Esophagus squamous epithelium (tissue), 5 donors: ENCODE measurements around the gene UBQLN4. TPM values are rescaled to one million over a fixed set of nuclear protein-coding genes. Genes with fewer than 3 reads are reported as not detected.
A peak's percentile ranks its signal among the peaks of the same experiment; 100 is the strongest.

Experiments used
- DNase-seq: peaks from one replicate; lab custom pipeline; 2025; lab: John Stamatoyannopoulos, UW
- H3K27ac ChIP-seq, 4 donors: fragments of 200-600 bp; sonication (generic); one replicate each; pipeline ENCODE4 v1.5.1; 2016 to 2019; ENCODE audit warnings: mild to moderate bottlenecking in 1 of 4
- H3K27me3 ChIP-seq, 4 donors: fragments of 200-600 bp; sonication (generic); 1 replicate in 3 of 4; 2 replicates in 1 of 4; pipeline versions ENCODE4 v1.5.1 to v1.6.0; 2017 to 2021; ENCODE audit warnings: antibody characterized with exemption in 1 of 4
- H3K36me3 ChIP-seq, 3 donors: fragments of 200-600 bp; sonication (generic); one replicate each; pipeline ENCODE4 v1.5.1; 2016 to 2019
- H3K4me1 ChIP-seq, 3 donors: fragments of 200-600 bp; sonication (generic); one replicate each; pipeline ENCODE4 v1.5.1; 2017 to 2019
- H3K4me3 ChIP-seq, 4 donors: fragments of 200-600 bp; sonication (generic); 1 replicate in 3 of 4; 2 replicates in 1 of 4; pipeline ENCODE4 v1.5.1; 2016 to 2019; ENCODE audit warnings: mild to moderate bottlenecking in 2 of 4, moderate library complexity in 1 of 4
- H3K9me3 ChIP-seq, 3 donors: fragments of 200-600 bp; sonication (generic); one replicate each; pipeline ENCODE4 v1.5.1; 2016 to 2019
- POLR2A ChIP-seq, 4 donors: fragments of 450-650 bp; IDR thresholded peaks; one replicate each; pipeline ENCODE4 v1.6.1; 2017; ENCODE audit warnings: antibody characterized with exemption in 4 of 4, mild to moderate bottlenecking in 4 of 4, moderate library complexity in 3 of 4
- WGBS, 2 donors: methylation state at CpG; one replicate each; pipeline ENCODE4 v1.1.5; 2018; 5-methylcytosine and 5-hydroxymethylcytosine counted together
- intact Hi-C: fragments of 100-400 bp; cut with DNase I; formaldehyde crosslinking; loops from one replicate; pipeline ENCODE4 v1.15.0; 2022
- total RNA-seq, 4 donors: library from RNA; depleted of rRNA; stranded (reverse); fragments of >200 nt; gene quantifications; one replicate each; pipeline ENCODE4 v1.1.0, GENCODE V29; 2016
- TF ChIP-seq, protein P1 (sequence below), 6 experiments: fragments of 450-650 bp in 4 of 6; fragments of 200-600 bp in 2 of 6; sonication (generic) in 2 of 6; IDR thresholded peaks; one replicate each; pipeline ENCODE4 v1.5.1; 2016 to 2019; ENCODE audit warnings: antibody characterized with exemption in 6 of 6, mild to moderate bottlenecking in 4 of 6, moderate library complexity in 4 of 6
- donor health status: DM: yes; HTN: yes; CAD: no.

The UBQLN4 gene
- total RNA-seq, 4 donors from 2014 or later = 19.7 to 32.7 (median 25.5) TPM

DNA sequence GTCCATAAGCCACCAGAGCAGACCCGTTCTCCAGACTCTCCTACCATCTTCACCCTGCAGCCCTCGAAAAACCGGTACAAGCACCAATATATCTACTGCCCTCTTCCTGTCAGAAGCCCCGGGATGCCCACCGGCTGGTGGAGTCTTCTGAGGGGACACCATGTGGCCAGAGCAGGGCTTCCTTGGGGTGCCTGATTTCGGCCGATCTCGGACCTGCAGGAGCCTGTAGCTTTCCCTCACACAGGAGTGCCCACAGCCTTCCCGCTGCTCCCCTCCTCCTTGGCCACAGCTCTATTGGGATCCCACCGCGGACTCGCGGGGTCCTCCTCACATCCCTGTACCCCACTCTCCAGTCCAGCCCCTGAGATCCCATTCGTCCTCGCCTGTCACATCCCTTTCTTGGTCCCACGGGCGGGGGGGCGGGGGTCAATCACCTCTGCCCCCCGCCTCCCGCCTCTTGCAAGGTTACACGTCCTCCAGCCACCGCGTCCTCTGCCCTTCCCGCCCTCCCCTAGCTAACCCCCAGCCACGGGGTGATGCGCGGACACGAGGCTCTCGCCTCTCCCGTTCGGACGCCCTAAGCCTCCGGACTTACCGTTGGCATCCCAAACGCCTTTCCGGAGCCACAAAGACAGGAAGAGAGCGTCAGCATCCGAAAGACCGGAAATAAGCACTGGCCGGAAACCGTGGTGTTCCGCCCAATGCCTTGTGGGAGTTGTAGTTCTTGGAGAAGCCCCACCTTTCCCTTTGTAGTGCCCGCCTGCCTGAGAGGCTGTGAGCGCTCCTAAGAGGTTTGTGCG is 33.1 kb downstream of the UBQLN4 start, which contains the start of gene SSR2:
TSS of gene SSR2 (minus strand) at position 659 of the 800 bp plus-strand sequence. CDS start 784 bp downstream, outside the sequence.
- intact Hi-C loops = no loop called here
- H3K9me3 ChIP-seq = no peaks in the 10 kb centered on the region
- peak; percentile 32 for DNase-seq
- TF ChIP-seq, protein P1, sequence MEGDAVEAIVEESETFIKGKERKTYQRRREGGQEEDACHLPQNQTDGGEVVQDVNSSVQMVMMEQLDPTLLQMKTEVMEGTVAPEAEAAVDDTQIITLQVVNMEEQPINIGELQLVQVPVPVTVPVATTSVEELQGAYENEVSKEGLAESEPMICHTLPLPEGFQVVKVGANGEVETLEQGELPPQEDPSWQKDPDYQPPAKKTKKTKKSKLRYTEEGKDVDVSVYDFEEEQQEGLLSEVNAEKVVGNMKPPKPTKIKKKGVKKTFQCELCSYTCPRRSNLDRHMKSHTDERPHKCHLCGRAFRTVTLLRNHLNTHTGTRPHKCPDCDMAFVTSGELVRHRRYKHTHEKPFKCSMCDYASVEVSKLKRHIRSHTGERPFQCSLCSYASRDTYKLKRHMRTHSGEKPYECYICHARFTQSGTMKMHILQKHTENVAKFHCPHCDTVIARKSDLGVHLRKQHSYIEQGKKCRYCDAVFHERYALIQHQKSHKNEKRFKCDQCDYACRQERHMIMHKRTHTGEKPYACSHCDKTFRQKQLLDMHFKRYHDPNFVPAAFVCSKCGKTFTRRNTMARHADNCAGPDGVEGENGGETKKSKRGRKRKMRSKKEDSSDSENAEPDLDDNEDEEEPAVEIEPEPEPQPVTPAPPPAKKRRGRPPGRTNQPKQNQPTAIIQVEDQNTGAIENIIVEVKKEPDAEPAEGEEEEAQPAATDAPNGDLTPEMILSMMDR (IDR thresholded peaks at IDR 0.05) = peak in 1 of 6 experiments; percentile 10
- peak in 1 of 4 donors; percentile 55 for TF ChIP-seq POLR2A (IDR thresholded peaks at IDR 0.05)
- H3K4me3 ChIP-seq = peak within 1 kb of the TSS; percentile 66 to 98 (median 90)
- peak within 1 kb of the TSS; percentile 84 to 96 (median 94) for H3K27ac ChIP-seq
- peaks cover 0 to 40% (median 11%) of the 10 kb centered on the region in 3 donors for H3K36me3 ChIP-seq
- 0 to 1% methylated on average over 12 to 30 of the region's 45 CpGs for WGBS, 2 donors
- H3K4me1 ChIP-seq = peaks cover 9 to 21% (median 11%) of the 10 kb centered on the region in 3 donors
- H3K27me3 ChIP-seq = no peaks in the 10 kb centered on the region

DNA sequence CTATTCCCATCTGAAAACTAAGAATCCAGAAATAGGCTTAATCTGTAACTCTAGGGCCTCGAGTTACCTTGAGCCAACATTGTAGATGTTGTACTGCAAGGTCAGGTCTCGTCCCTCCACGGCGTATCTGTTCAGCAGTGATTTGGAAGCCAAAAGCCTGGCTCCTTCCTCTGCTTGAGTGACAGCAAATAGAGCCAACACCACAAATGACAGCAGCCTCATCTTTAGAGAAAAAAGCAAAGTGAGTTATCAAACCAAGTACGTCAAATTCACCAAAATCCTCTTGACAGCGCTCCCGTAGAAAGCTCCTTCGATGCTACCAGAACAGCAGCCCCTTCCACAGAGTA is 33.7 kb downstream of the UBQLN4 start:
- TF ChIP-seq, protein P1 (IDR thresholded peaks at IDR 0.05) = no peak
- no peak for TF ChIP-seq POLR2A (IDR thresholded peaks at IDR 0.05)
- Histone ChIP-seq H3K27me3 (no peaks in the 10 kb centered on the region), H3K36me3 (peaks cover 0 to 46% (median 12%) of the 10 kb centered on the region in 3 donors), H3K4me3 (peak overlapping the region; percentile 66 to 98 (median 90)), H3K9me3 (no peaks in the 10 kb centered on the region), H3K4me1 (peaks cover 9 to 21% (median 11%) of the 10 kb centered on the region in 3 donors), H3K27ac (peak overlapping the region; percentile 84 to 96 (median 94))
- intact Hi-C loops = no loop called here
- no peak for DNase-seq
- 57% methylated on average over 8 of the region's 8 CpGs for WGBS, 2 donors

GRCh38 chr1:156014829-156015228 is 38.8 kb downstream of the UBQLN4 start:
- Histone ChIP-seq H3K27me3 (no peaks in the 10 kb centered on the region), H3K4me3 (no peak overlapping the region), H3K9me3 (no peaks in the 10 kb centered on the region), H3K27ac (no peak overlapping the region), H3K36me3 (peaks cover 16 to 97% (median 33%) of the 10 kb centered on the region in 3 donors), H3K4me1 (peaks cover 4 to 9% (median 5%) of the 10 kb centered on the region in 3 donors)
- TF ChIP-seq POLR2A (IDR thresholded peaks at IDR 0.05) = no peak
- TF ChIP-seq, protein P1 (IDR thresholded peaks at IDR 0.05) = no peak
- DNase-seq = no peak
- intact Hi-C loops = no loop called here
- WGBS, 2 donors = 86 to 98% methylated on average over 2 to 3 of the region's 7 CpGs

DNA sequence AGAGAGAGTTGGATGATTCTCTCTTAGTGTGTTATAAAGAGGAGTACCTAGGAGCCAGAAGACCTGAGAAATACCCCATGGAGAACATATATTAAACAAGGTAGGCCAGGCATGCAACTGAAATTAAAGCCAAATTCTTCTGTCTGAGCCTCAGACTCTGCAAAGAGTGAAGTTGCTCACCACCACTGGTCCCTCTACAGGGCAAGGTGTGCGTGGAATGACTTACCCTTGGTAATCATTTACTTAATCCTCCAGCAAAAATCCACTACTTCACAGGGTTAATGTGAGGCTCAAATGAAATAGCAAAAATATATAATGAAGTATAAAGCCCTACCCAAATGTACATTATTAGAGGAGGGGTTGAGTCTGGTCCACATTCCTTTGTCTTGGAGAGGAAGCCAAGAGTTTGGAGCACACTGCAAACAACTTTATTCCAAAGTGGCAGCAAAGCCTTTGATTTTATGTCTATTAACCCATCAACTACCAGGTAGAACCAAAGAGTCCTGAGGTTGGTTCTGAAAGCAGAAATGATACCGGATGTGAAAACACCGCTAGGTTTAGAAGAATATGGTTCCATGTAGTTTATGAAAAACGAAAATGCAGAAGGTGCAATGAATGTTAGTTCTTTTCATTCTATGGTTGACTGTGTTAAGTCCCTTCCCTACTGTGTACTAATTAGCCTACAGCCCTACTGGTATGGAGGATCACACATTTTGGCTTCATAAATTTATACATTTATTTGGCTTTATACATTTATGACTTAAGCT is 41.4 kb downstream of the UBQLN4 start:
- no peak for TF ChIP-seq POLR2A (IDR thresholded peaks at IDR 0.05)
- TF ChIP-seq, protein P1 (IDR thresholded peaks at IDR 0.05) = no peak

More for the DNA sequence above, 41.4 kb downstream of the UBQLN4 start:
- intact Hi-C loops = no loop called here
- 82 to 92% methylated on average over 4 of the region's 4 CpGs for WGBS, 2 donors
- H3K36me3 ChIP-seq = peaks cover 23 to 97% (median 42%) of the 10 kb centered on the region in 3 donors
- H3K27me3 ChIP-seq = no peaks in the 10 kb centered on the region
- H3K9me3 ChIP-seq = no peaks in the 10 kb centered on the region
- H3K4me3 ChIP-seq = no peak overlapping the region
- H3K27ac ChIP-seq = no peak overlapping the region
- DNase-seq = no peak
- H3K4me1 ChIP-seq = no peaks in the 10 kb centered on the region
